Measurements from ENCODE around the gene SCYGR7. TPM values are rescaled to one million over a fixed set of nuclear protein-coding genes. Genes with fewer than 3 reads are reported as not detected.

The SCYGR7 gene
- total and polyA plus RNA-seq, 2 of the 13 experiments (the other 11 are each of a cell fraction or from before 2014, with no cell fraction given) = not detected

DNA sequence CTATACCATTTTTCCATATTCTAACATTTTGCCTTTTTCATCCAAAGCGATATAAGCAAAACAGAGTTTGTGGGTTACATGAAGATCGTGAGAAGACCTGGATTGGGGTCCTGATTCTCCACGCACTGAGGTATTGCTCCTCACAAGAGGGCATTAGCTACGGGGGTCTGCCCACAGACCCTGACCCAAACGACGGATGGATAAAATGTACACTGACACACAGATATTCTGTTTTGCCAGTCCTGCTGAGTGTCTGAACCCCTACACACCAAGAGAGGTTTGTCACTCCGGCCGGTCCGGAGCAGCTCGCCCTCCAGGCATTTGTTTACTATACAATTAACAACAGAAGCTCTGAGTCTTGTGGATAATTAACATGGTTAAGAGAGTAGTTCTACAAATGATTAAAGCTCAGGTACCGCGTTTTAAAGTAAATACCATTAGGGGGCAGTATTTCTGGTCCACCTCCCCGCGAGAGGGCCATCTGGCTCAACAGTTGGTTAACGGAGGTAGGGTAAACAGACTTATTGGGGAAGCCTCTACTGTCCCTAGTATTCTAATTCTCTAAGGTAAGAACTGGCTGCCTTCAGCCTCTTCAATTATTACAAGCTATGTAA lies 46.0 kb downstream of the SCYGR7 start (continued):
- TF ChIP-seq SP140L (CRISPR knock-in tag; IDR thresholded peaks at IDR 0.05; ENCODE audit: borderline replicate concordance) = 0 out of 2 replicates have a peak, but pooled peaks have one; percentile 30
- peak; percentile 71; the same call in 1 of the 2 replicates for TF ChIP-seq RAD21 (CRISPR knock-in tag; IDR thresholded peaks at IDR 0.05)
- no peak for TF ChIP-seq ZNF841 (CRISPR knock-in tag; IDR thresholded peaks at IDR 0.05; ENCODE audit: borderline replicate concordance)
- TF ChIP-seq SRSF9 (IDR thresholded peaks at IDR 0.05; ENCODE audit: borderline replicate concordance, insufficient read depth, low read depth, low read length, poor library complexity, severe bottlenecking) = no peak
- TF ChIP-seq ZNF256 (CRISPR knock-in tag; conservative IDR thresholded peaks at IDR 0.05) = no peak
- TF ChIP-seq ZNF124 (CRISPR knock-in tag; IDR thresholded peaks at IDR 0.05) = 0 out of 2 replicates have a peak, but pooled peaks have one; percentile 35
- TF ChIP-seq, protein P1, sequence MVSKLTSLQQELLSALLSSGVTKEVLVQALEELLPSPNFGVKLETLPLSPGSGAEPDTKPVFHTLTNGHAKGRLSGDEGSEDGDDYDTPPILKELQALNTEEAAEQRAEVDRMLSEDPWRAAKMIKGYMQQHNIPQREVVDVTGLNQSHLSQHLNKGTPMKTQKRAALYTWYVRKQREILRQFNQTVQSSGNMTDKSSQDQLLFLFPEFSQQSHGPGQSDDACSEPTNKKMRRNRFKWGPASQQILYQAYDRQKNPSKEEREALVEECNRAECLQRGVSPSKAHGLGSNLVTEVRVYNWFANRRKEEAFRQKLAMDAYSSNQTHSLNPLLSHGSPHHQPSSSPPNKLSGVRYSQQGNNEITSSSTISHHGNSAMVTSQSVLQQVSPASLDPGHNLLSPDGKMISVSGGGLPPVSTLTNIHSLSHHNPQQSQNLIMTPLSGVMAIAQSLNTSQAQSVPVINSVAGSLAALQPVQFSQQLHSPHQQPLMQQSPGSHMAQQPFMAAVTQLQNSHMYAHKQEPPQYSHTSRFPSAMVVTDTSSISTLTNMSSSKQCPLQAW (CRISPR knock-in tag; IDR thresholded peaks at IDR 0.05) = 0 out of 2 replicates have a peak, but pooled peaks have one; percentile 18
- TF ChIP-seq NKX3-1 (CRISPR knock-in tag; IDR thresholded peaks at IDR 0.05) = no peak
- TF ChIP-seq HMGA1 (CRISPR knock-in tag; conservative IDR thresholded peaks at IDR 0.05) = no peak
- TF ChIP-seq SOX5 (CRISPR knock-in tag; IDR thresholded peaks at IDR 0.05; ENCODE audit: borderline replicate concordance) = peak; percentile 40; the same call in 1 of the 2 replicates
- peak; percentile 29; the same call in 1 of the 2 replicates for TF ChIP-seq REPIN1 (CRISPR knock-in tag; IDR thresholded peaks at IDR 0.05; ENCODE audit: borderline replicate concordance, low read depth)
- TF ChIP-seq, protein P2, sequence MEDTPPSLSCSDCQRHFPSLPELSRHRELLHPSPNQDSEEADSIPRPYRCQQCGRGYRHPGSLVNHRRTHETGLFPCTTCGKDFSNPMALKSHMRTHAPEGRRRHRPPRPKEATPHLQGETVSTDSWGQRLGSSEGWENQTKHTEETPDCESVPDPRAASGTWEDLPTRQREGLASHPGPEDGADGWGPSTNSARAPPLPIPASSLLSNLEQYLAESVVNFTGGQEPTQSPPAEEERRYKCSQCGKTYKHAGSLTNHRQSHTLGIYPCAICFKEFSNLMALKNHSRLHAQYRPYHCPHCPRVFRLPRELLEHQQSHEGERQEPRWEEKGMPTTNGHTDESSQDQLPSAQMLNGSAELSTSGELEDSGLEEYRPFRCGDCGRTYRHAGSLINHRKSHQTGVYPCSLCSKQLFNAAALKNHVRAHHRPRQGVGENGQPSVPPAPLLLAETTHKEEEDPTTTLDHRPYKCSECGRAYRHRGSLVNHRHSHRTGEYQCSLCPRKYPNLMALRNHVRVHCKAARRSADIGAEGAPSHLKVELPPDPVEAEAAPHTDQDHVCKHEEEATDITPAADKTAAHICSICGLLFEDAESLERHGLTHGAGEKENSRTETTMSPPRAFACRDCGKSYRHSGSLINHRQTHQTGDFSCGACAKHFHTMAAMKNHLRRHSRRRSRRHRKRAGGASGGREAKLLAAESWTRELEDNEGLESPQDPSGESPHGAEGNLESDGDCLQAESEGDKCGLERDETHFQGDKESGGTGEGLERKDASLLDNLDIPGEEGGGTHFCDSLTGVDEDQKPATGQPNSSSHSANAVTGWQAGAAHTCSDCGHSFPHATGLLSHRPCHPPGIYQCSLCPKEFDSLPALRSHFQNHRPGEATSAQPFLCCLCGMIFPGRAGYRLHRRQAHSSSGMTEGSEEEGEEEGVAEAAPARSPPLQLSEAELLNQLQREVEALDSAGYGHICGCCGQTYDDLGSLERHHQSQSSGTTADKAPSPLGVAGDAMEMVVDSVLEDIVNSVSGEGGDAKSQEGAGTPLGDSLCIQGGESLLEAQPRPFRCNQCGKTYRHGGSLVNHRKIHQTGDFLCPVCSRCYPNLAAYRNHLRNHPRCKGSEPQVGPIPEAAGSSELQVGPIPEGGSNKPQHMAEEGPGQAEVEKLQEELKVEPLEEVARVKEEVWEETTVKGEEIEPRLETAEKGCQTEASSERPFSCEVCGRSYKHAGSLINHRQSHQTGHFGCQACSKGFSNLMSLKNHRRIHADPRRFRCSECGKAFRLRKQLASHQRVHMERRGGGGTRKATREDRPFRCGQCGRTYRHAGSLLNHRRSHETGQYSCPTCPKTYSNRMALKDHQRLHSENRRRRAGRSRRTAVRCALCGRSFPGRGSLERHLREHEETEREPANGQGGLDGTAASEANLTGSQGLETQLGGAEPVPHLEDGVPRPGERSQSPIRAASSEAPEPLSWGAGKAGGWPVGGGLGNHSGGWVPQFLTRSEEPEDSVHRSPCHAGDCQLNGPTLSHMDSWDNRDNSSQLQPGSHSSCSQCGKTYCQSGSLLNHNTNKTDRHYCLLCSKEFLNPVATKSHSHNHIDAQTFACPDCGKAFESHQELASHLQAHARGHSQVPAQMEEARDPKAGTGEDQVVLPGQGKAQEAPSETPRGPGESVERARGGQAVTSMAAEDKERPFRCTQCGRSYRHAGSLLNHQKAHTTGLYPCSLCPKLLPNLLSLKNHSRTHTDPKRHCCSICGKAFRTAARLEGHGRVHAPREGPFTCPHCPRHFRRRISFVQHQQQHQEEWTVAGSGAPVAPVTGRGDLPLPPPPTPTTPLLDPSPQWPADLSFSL (CRISPR knock-in tag; IDR thresholded peaks at IDR 0.05) = no peak
- TF ChIP-seq ZNF205 (CRISPR knock-in tag; IDR thresholded peaks at IDR 0.05) = 0 out of 2 replicates have a peak, but pooled peaks have one; percentile 43
- TF ChIP-seq, protein P3, sequence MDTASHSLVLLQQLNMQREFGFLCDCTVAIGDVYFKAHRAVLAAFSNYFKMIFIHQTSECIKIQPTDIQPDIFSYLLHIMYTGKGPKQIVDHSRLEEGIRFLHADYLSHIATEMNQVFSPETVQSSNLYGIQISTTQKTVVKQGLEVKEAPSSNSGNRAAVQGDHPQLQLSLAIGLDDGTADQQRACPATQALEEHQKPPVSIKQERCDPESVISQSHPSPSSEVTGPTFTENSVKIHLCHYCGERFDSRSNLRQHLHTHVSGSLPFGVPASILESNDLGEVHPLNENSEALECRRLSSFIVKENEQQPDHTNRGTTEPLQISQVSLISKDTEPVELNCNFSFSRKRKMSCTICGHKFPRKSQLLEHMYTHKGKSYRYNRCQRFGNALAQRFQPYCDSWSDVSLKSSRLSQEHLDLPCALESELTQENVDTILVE (CRISPR knock-in tag; IDR thresholded peaks at IDR 0.05) = no peak
- TF ChIP-seq, protein P4, sequence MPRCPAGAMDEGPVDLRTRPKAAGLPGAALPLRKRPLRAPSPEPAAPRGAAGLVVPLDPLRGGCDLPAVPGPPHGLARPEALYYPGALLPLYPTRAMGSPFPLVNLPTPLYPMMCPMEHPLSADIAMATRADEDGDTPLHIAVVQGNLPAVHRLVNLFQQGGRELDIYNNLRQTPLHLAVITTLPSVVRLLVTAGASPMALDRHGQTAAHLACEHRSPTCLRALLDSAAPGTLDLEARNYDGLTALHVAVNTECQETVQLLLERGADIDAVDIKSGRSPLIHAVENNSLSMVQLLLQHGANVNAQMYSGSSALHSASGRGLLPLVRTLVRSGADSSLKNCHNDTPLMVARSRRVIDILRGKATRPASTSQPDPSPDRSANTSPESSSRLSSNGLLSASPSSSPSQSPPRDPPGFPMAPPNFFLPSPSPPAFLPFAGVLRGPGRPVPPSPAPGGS (CRISPR knock-in tag; IDR thresholded peaks at IDR 0.05) = no peak
- TF ChIP-seq RAD51 (IDR thresholded peaks at IDR 0.05; ENCODE audit: borderline replicate concordance) = no peak
- TF ChIP-seq FOSL2 (CRISPR knock-in tag; IDR thresholded peaks at IDR 0.05) = peak; percentile 56
- peak; percentile 37; the same call in 1 of the 2 replicates for TF ChIP-seq NCOA2 (CRISPR knock-in tag; IDR thresholded peaks at IDR 0.05)
- no peak for TF ChIP-seq ZNF431 (CRISPR knock-in tag; IDR thresholded peaks at IDR 0.05; ENCODE audit: borderline replicate concordance, low read depth)
- TF ChIP-seq ERF (CRISPR knock-in tag; IDR thresholded peaks at IDR 0.05) = peak; percentile 61; the same call in 1 of the 2 replicates
